HG02798 (cell line): ENCODE data around the gene ADAMTS5.

Experiments used
- ATAC-seq: cut with Tn5 transposase; IDR thresholded peaks from one replicate; pipeline ENCODE4 v1.9.1; 2021; ENCODE audit warnings: mild to moderate bottlenecking; ENCODE audit not compliant: unreplicated experiment, poor library complexity

ADAMTS5 gene

GRCh38 chr21:26949830-26950229, 17.1 kb downstream of the ADAMTS5 start:
- ATAC-seq, result no peak

- ATAC-seq, result no peak
These were observed 18.7 kb downstream of the ADAMTS5 start for GRCh38 chr21:26948194-26948593.

GRCh38 chr21:26946744-26947446, 20.0 kb downstream of the ADAMTS5 start:
- ATAC-seq, result no peak

- no peak for ATAC-seq
These were observed 20.8 kb downstream of the ADAMTS5 start for GRCh38 chr21:26945916-26946675.

GRCh38 chr21:26943921-26944320, 23.0 kb downstream of the ADAMTS5 start:
- ATAC-seq, result no peak

GRCh38 chr21:26941421-26941820, 25.5 kb downstream of the ADAMTS5 start:
- no peak for ATAC-seq

- ATAC-seq, result no peak
These were observed 27.2 kb downstream of the ADAMTS5 start for GRCh38 chr21:26939601-26940111.

GRCh38 chr21:26936641-26937040, 30.2 kb downstream of the ADAMTS5 start:
- no peak for ATAC-seq

GRCh38 chr21:26935977-26936376, 30.9 kb downstream of the ADAMTS5 start:
- ATAC-seq, result no peak

- no peak for ATAC-seq
These were observed 32.5 kb downstream of the ADAMTS5 start for GRCh38 chr21:26934383-26934782.

- ATAC-seq, result no peak
These were observed 33.4 kb downstream of the ADAMTS5 start for GRCh38 chr21:26933448-26933847.

GRCh38 chr21:26925636-26926035, 41.3 kb downstream of the ADAMTS5 start:
- no peak for ATAC-seq

- no peak for ATAC-seq
These were observed 41.8 kb downstream of the ADAMTS5 start for GRCh38 chr21:26925122-26925521.

- ATAC-seq, result no peak
These were observed 42.9 kb downstream of the ADAMTS5 start for GRCh38 chr21:26923986-26924385.

- no peak for ATAC-seq
These were observed 46.8 kb downstream of the ADAMTS5 start for GRCh38 chr21:26920055-26920454.

GRCh38 chr21:26918323-26919079, 48.4 kb downstream of the ADAMTS5 start:
- ATAC-seq, result no peak

GRCh38 chr21:26916799-26917198, 50.1 kb downstream of the ADAMTS5 start:
- ATAC-seq, result no peak

- no peak for ATAC-seq
These were observed 52.3 kb downstream of the ADAMTS5 start for GRCh38 chr21:26914557-26914956.

GRCh38 chr21:26912466-26912865, 54.4 kb downstream of the ADAMTS5 start:
- no peak for ATAC-seq

GRCh38 chr21:26909972-26910371, 56.9 kb downstream of the ADAMTS5 start:
- no peak for ATAC-seq

GRCh38 chr21:26900980-26901379, 65.9 kb downstream of the ADAMTS5 start:
- no peak for ATAC-seq
